Caco-2 (cell line): ENCODE measurements around the gene CSTPP1. TPM values are rescaled to one million over a fixed set of nuclear protein-coding genes. Genes with fewer than 3 reads are reported as not detected.

Source experiments
- BruUV-seq: library from RNA; stranded (reverse); fragments of 400-500 nt; replicated peaks from 2 replicates; lab custom pipeline; 2021; lab: Mats Ljungman, UMichigan
- CTCF ChIA-PET: fragments of 300-600 bp; sonication (Branson Sonifier 250); formaldehyde crosslinking; loops from one replicate; lab custom pipeline; 2022; ENCODE audit warnings: antibody characterized with exemption; lab: Charles Lee
- POLR2A ChIA-PET: fragments of 300-600 bp; sonication (Branson Sonifier 250); formaldehyde crosslinking; loops from one replicate; lab custom pipeline; 2022; ENCODE audit warnings: antibody characterized with exemption; lab: Charles Lee
- DNase-seq, 2 experiments: peaks; one replicate each; pipeline versions ENCODE4 v3.0.0 to v3.0.0-alpha.2; 2020 to 2022
- H3K27me3 ChIP-seq: replicated peaks from 2 replicates; pipeline ENCODE4 v1.6.0; 2011; ENCODE audit warnings: low read length; ENCODE audit not compliant: control insufficient read depth, insufficient read depth
- H3K36me3 ChIP-seq: 2 replicates; pipeline ENCODE4 v1.5.1; 2011; ENCODE audit warnings: low read length; ENCODE audit not compliant: control insufficient read depth, insufficient read depth
- H3K4me1 ChIP-seq: fragments of 250-450 bp; sonication (Bioruptor Pico); 2 replicates; pipeline ENCODE4 v1.5.1; 2020; ENCODE audit warnings: mild to moderate bottlenecking
- H3K4me3 ChIP-seq: 2 replicates; pipeline ENCODE4 v1.5.1; 2011; ENCODE audit warnings: low read depth, mild to moderate bottlenecking, control low read depth, low read length
- H3K9me3 ChIP-seq: fragments of 250-450 bp; sonication (Bioruptor Pico); 2 replicates; pipeline ENCODE4 v1.5.1; 2020; ENCODE audit warnings: mild to moderate bottlenecking, moderate library complexity
- H3K27ac Mint-ChIP-seq: one replicate; pipeline ENCODE4 v1.8.0; 2022; ENCODE audit warnings: mixed read lengths; ENCODE audit not compliant: unreplicated experiment
- H3K27me3 Mint-ChIP-seq: one replicate; pipeline ENCODE4 v1.8.0; 2022; ENCODE audit warnings: mixed read lengths; ENCODE audit not compliant: insufficient read depth, unreplicated experiment
- H3K36me3 Mint-ChIP-seq: one replicate; pipeline ENCODE4 v1.8.0; 2022; ENCODE audit warnings: mild to moderate bottlenecking, mixed read lengths; ENCODE audit not compliant: insufficient read depth, unreplicated experiment
- H3K4me1 Mint-ChIP-seq: one replicate; pipeline ENCODE4 v1.8.0; 2022; ENCODE audit warnings: low read depth, mixed read lengths; ENCODE audit not compliant: unreplicated experiment
- H3K4me3 Mint-ChIP-seq: one replicate; pipeline ENCODE4 v1.8.0; 2022; ENCODE audit warnings: mild to moderate bottlenecking, moderate library complexity, mixed read lengths; ENCODE audit not compliant: unreplicated experiment
- H3K9me3 Mint-ChIP-seq: one replicate; pipeline ENCODE4 v1.8.0; 2022; ENCODE audit warnings: mixed read lengths; ENCODE audit not compliant: unreplicated experiment
- intact Hi-C: fragments of 100-400 bp; cut with micrococcal nuclease; formaldehyde crosslinking; loops from one replicate; pipeline ENCODE4 v1.10.0; 2022; ENCODE audit not compliant: unreplicated experiment
- total RNA-seq: library from RNA; stranded (reverse); gene quantifications from 2 replicates; pipeline ENCODE4 v1.2.3, GENCODE V29; 2022
- TF ChIP-seq, protein P1 (sequence below), 2 experiments: fragments of 200-600 bp in 1 of 2; IDR thresholded peaks; 1 replicate in 1 of 2; 2 replicates in 1 of 2; pipeline versions ENCODE4 v1.5.1 to v1.8.0; 2011 to 2022; ENCODE audit warnings: antibody characterized with exemption in 1 of 2, control low read depth in 1 of 2, inconsistent platforms in 1 of 2, low read depth in 1 of 2, low read length in 1 of 2, mild to moderate bottlenecking in 1 of 2, moderate library complexity in 1 of 2; ENCODE audit not compliant: insufficient read depth in 1 of 2, severe bottlenecking in 1 of 2, unreplicated experiment in 1 of 2

The CSTPP1 gene
- total RNA-seq, 1 experiment from 2014 or later: 22.9 TPM

DNA sequence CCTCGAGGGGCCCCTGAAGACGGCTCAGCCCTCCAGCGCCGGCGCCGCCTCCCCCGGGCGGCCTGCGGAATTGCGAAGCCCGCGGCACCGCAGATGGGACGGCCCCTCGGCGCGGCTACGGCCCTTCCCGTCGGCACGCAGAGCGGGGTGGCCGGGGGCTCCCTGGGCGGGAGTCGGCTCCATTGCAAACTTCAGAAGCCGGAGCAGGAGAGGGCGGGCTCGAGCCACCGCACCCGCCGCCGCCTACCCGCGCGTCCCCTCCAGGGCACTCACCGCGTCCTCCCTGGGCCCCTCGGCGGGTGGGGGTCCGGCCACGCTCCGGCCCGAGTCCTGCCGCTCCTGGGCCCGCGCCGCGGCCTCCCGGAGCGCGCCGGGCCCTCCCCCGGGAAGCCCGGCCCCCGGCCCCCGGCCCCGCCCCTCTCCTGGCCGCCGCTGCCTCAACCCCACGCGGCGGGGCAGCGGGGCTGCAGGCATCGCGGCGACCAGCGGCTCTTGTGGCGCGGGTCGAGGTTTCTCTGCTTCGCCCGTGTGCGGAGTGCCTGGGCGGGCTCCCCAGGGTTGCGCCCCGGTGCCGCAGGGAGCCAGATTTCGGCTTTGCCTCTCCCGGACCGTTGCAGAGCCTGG is 249.6 kb downstream of the CSTPP1 start, which contains the start of gene PACSIN3:
Gene PACSIN3 (minus strand): TSS at position 359 of the 624 bp plus-strand sequence. CDS start 3,707 bp downstream, outside the sequence.
- Histone ChIP-seq H3K4me1 (peaks cover 35% of the 10 kb centered on the region), H3K27me3 (no peaks in the 10 kb centered on the region), H3K4me3 (peak within 1 kb of the TSS; percentile 74), H3K9me3 (no peaks in the 10 kb centered on the region), H3K36me3 (no peaks in the 10 kb centered on the region; the same call in none of the 2 replicates)
- intact Hi-C loops: no loop called here
- Mint-ChIP-seq H3K9me3 (no peaks in the 10 kb centered on the region), H3K4me1 (peaks cover 10% of the 10 kb centered on the region), H3K36me3 (peaks cover 26% of the 10 kb centered on the region), H3K27ac (peak within 1 kb of the TSS; percentile 91), H3K27me3 (no peaks in the 10 kb centered on the region), H3K4me3 (peak within 1 kb of the TSS; percentile 92)
- POLR2A ChIA-PET: interaction anchor here (1.0 to 2.4 kb wide), 10 partner anchors 9 to 73 kb away, joined by 3 to 52 read pairs (median 8); partner anchors contain the start of genes ACP2, DDB2 and NR1H3
- BruUV-seq: no TSS peak
- TF ChIP-seq, protein P1, sequence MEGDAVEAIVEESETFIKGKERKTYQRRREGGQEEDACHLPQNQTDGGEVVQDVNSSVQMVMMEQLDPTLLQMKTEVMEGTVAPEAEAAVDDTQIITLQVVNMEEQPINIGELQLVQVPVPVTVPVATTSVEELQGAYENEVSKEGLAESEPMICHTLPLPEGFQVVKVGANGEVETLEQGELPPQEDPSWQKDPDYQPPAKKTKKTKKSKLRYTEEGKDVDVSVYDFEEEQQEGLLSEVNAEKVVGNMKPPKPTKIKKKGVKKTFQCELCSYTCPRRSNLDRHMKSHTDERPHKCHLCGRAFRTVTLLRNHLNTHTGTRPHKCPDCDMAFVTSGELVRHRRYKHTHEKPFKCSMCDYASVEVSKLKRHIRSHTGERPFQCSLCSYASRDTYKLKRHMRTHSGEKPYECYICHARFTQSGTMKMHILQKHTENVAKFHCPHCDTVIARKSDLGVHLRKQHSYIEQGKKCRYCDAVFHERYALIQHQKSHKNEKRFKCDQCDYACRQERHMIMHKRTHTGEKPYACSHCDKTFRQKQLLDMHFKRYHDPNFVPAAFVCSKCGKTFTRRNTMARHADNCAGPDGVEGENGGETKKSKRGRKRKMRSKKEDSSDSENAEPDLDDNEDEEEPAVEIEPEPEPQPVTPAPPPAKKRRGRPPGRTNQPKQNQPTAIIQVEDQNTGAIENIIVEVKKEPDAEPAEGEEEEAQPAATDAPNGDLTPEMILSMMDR (IDR thresholded peaks at IDR 0.05; ENCODE audit: insufficient read depth in 1 of 2, low read depth in 1 of 2, low read length in 1 of 2, severe bottlenecking in 1 of 2, unreplicated experiment in 1 of 2): no peak
- DNase-seq: peak; percentile 71 to 79
- CTCF ChIA-PET: interaction anchor here (0.9 to 4.5 kb wide), 8 partner anchors 7 to 169 kb away, joined by 3 to 31 read pairs (median 10); partner anchors contain the start of genes DDB2 and NR1H3

DNA sequence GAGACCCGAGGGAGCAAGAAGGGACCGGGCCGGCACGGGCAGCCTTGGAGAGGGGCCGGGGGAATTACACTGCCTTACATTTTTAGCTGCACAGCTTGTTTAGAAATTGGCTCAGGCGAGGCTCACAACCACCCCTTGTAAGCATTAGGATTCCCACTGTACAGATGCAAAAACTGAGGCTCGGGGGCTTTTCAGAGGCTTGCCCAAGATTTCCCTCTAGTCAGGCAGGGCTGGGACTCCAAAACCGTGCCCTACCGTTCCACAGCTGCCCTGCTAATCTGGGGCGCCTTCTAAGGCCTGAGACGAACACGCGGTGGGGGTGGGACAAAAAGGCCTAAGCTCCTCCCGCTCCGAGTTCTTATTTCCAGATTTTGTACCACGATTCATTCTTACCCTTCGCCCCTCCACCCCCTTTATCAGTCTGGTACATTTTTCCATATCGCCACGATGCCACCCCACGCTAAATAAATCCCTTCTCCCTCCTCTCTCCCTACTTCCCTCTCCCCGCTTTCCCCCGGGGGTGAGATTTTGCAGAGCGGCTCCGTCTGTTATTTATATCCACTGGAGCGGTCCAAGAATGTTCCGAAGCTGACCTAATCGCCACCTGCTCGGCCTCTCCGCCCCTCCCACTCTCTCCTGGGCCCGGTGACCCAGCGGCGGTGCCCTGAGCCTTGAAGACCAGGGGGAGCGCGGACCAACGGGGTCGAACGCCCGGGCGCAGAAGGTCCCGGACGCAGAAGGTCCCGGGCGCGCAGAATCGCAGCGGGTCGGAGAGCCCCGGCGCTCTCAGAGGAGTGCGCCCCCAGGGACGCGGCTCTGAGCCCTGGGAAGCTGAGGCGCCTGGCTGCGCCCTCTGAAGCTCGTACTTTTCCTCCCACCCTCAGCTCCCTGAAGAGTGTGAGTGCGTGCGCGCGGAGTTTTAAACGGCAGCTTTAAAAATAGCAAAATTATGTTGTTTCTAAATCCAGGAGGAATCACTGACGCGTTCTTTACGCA is 250.4 kb downstream of the CSTPP1 start:
- Histone ChIP-seq H3K36me3 (no peaks in the 10 kb centered on the region; the same call in none of the 2 replicates), H3K27me3 (no peaks in the 10 kb centered on the region), H3K4me1 (peaks cover 43% of the 10 kb centered on the region), H3K4me3 (peak overlapping the region; percentile 74), H3K9me3 (no peaks in the 10 kb centered on the region)
- TF ChIP-seq, protein P1 (IDR thresholded peaks at IDR 0.05; ENCODE audit: insufficient read depth in 1 of 2, low read depth in 1 of 2, low read length in 1 of 2, severe bottlenecking in 1 of 2, unreplicated experiment in 1 of 2): peak in 1 of 2 experiments; percentile 31
- ChIA-PET CTCF (interaction anchor here (0.6 to 4.5 kb wide), 10 partner anchors 8 to 186 kb away, joined by 3 to 31 read pairs (median 6); partner anchors contain the start of genes ACP2, DDB2 and NR1H3), POLR2A (interaction anchor here (0.7 to 2.4 kb wide), 14 partner anchors 9 to 528 kb away, joined by 3 to 52 read pairs (median 4); partner anchors contain the start of genes ACP2, AGBL2, DDB2 and NR1H3)
- intact Hi-C loops: loop anchor here (1.0 kb wide), 1 partner anchor 70 kb away; the partner anchor contains the start of gene NR1H3
- H3K4me1 Mint-ChIP-seq: peaks cover 17% of the 10 kb centered on the region
- H3K27me3 Mint-ChIP-seq: no peaks in the 10 kb centered on the region
- peaks cover 28% of the 10 kb centered on the region for H3K36me3 Mint-ChIP-seq
- peak; percentile 78 to 81 for DNase-seq
- H3K9me3 Mint-ChIP-seq: no peaks in the 10 kb centered on the region
- peak overlapping the region; percentile 92 for H3K4me3 Mint-ChIP-seq
- BruUV-seq: TSS peak; percentile 74
- H3K27ac Mint-ChIP-seq: peak overlapping the region; percentile 91
